Measurements from ENCODE around the gene FOXA1.

DNA sequence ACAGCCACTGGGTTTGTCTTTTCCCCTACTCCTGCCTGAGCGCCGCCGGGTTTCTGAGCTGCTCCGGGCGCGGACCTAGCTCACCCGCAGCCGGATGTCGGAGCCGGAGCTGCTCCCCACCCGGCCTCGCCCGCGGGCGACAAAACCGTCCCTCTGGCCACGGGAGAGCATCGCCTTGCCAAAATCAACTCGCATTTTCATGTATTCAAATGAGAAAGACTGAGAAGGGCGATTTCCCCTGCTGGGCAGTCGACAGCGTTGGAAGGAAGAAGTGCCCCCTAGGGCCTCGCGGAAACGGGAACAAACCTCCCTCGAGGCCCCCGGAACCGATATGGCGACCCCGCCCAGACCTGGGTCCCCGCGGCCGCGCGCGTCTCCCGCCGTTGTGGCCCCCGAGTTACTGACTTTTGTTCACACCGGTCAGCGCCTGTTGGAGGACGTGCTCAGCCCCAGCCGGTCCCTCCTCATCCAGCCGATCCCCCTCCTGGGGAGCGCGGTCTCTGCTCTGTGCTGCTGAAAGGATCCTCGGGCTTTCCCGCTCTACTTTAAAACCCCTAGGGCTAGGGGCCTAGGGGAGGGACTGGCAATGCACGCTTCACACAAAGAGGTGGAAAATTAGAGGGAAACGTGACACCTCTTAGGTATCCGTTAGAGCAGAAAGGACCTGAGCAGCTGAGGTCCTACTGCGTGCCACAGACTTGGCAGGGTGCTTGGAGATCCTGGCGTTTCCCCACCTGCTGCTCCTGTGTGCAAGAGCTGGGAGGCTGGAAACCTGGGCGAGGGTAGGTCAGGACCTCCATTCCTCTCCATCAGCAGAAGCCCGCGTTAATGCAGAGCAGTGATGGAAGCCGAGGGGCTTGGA, 4.7 kb upstream of the FOXA1 start:
- no peak for TF ChIP-seq POLR2A (IDR thresholded peaks at IDR 0.05)
- TF ChIP-seq, protein P1, sequence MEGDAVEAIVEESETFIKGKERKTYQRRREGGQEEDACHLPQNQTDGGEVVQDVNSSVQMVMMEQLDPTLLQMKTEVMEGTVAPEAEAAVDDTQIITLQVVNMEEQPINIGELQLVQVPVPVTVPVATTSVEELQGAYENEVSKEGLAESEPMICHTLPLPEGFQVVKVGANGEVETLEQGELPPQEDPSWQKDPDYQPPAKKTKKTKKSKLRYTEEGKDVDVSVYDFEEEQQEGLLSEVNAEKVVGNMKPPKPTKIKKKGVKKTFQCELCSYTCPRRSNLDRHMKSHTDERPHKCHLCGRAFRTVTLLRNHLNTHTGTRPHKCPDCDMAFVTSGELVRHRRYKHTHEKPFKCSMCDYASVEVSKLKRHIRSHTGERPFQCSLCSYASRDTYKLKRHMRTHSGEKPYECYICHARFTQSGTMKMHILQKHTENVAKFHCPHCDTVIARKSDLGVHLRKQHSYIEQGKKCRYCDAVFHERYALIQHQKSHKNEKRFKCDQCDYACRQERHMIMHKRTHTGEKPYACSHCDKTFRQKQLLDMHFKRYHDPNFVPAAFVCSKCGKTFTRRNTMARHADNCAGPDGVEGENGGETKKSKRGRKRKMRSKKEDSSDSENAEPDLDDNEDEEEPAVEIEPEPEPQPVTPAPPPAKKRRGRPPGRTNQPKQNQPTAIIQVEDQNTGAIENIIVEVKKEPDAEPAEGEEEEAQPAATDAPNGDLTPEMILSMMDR (IDR thresholded peaks at IDR 0.05 in 4 of 5, conservative IDR thresholded peaks at IDR 0.05 in 1 of 5), result no peak

All from gastrocnemius medialis (tissue), 4 donors.